WI38 (cell line): ENCODE data around the gene PLEKHA5.

Experiments
- H3K4me3 ChIP-seq: 2 replicates; pipeline ENCODE4 v1.5.1; 2011; ENCODE audit warnings: low read depth, mild to moderate bottlenecking, control low read depth, low read length
- TF ChIP-seq, protein P1 (sequence below): IDR thresholded peaks from 2 replicates; pipeline ENCODE4 v1.5.1; 2012; ENCODE audit warnings: low read depth, mild to moderate bottlenecking, control low read depth, low read length

Gene PLEKHA5

GRCh38 chr12:19140381-19141236, 11.1 kb downstream of the PLEKHA5 start:
- no peak overlapping the region for H3K4me3 ChIP-seq
- TF ChIP-seq, protein P1, sequence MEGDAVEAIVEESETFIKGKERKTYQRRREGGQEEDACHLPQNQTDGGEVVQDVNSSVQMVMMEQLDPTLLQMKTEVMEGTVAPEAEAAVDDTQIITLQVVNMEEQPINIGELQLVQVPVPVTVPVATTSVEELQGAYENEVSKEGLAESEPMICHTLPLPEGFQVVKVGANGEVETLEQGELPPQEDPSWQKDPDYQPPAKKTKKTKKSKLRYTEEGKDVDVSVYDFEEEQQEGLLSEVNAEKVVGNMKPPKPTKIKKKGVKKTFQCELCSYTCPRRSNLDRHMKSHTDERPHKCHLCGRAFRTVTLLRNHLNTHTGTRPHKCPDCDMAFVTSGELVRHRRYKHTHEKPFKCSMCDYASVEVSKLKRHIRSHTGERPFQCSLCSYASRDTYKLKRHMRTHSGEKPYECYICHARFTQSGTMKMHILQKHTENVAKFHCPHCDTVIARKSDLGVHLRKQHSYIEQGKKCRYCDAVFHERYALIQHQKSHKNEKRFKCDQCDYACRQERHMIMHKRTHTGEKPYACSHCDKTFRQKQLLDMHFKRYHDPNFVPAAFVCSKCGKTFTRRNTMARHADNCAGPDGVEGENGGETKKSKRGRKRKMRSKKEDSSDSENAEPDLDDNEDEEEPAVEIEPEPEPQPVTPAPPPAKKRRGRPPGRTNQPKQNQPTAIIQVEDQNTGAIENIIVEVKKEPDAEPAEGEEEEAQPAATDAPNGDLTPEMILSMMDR: no peak

DNA sequence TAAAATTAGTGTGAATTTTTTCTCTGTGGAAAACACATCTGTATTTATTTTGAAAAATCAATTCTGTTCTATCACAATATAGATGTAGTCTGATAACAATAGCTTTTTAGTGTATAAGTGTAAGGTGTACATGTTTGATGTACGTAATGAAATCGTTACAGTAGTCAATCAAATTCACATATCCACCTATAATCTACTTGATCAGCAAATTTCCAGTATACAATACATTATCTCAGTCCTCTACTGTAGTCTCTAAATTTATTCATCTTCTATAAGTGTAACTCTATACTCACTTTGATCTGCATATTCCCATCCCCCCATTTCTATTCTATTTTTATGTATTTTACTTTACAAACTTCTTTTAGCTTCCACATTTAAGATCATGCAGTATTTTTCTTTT, 13.0 kb downstream of the PLEKHA5 start:
- TF ChIP-seq, protein P1: no peak
- no peak overlapping the region for H3K4me3 ChIP-seq

DNA sequence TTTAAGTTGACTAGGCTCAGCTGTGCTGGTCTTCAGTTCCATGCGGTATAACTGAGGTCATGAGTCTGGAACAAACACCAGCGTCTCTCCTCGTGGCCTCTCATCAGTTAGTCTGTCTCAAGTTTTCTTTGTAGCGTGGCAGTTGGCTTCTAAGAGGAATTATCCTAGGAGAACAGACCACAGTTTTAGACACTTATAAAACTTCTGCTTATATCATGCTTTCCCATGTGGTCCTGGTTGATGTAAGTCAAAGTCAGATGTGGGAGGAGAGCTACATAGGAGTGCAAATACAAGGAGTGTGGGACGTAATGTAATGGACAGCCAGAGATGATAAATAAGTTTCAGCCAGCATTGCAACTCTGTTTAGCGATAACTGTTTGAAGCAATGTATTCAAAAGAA, 14.8 kb downstream of the PLEKHA5 start:
- TF ChIP-seq, protein P1: no peak

GRCh38 chr12:19144985-19145384, 15.5 kb downstream of the PLEKHA5 start:
- TF ChIP-seq, protein P1: no peak
- H3K4me3 ChIP-seq: no peak overlapping the region

More for the DNA sequence above, 14.8 kb downstream of the PLEKHA5 start:
- H3K4me3 ChIP-seq: no peak overlapping the region

GRCh38 chr12:19148860-19149259, 19.3 kb downstream of the PLEKHA5 start:
- no peak overlapping the region for H3K4me3 ChIP-seq
- TF ChIP-seq, protein P1: no peak

DNA sequence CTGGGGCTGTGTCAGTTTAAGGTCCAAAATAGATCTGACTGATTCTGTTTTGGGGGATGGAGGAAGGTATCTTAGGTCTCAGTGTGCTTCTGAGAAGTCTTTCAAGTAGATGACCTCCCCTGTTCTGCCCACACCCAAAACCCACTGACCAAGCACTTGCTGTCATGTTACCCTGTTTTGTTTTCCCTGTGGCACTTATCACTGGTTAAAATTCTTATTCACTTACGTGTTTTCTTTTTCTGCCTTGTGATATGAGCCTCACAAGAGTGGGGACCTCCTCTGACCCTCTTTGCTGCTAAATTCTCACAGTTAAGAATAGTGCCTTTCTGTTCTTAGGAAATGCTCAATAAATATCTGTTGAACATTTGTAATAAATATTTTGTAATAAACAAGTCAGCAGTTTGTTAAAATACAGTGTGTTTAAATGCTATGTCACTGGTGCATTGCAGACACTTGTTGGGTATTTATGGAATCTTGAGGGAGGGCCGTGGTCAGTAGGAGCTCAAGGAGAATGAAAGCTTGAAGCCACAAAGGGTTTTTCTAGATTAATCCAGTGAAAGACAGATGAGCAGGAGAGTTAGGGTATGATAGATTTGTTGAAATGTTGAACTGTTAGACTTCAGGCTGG, 20.9 kb downstream of the PLEKHA5 start:
- TF ChIP-seq, protein P1: no peak
- H3K4me3 ChIP-seq: no peak overlapping the region

- no peak overlapping the region for H3K4me3 ChIP-seq
- TF ChIP-seq, protein P1: no peak
Observed at GRCh38 chr12:19151298-19151697, 21.8 kb downstream of the PLEKHA5 start.
